Smooth muscle cell (in vitro differentiated cells): ENCODE results near the gene KCTD16. TPM values are rescaled to one million over a fixed set of nuclear protein-coding genes. Genes with fewer than 3 reads are reported as not detected.

Experiments used
- DNase-seq: peaks from one replicate; lab custom pipeline; 2025; ENCODE audit not compliant: unreplicated experiment; lab: John Stamatoyannopoulos, UW
- H2AFZ ChIP-seq: fragments of 200-600 bp; sonication (generic); 2 replicates; pipeline ENCODE4 v1.6.0; 2016; ENCODE audit warnings: antibody characterized with exemption, low read depth, mild to moderate bottlenecking
- H3F3A ChIP-seq: fragments of 200-600 bp; sonication (generic); 2 replicates; pipeline ENCODE4 v1.6.0; 2017; ENCODE audit warnings: antibody characterized with exemption, low read depth
- H3K27ac ChIP-seq: fragments of 200-600 bp; sonication (generic); 2 replicates; pipeline ENCODE4 v1.5.1; 2016; ENCODE audit warnings: low read depth, mild to moderate bottlenecking
- H3K27me3 ChIP-seq: fragments of 200-600 bp; sonication (generic); 2 replicates; pipeline ENCODE4 v1.6.1; 2016; ENCODE audit warnings: low read depth, mild to moderate bottlenecking
- H3K36me3 ChIP-seq: fragments of 200-600 bp; sonication (generic); 2 replicates; pipeline ENCODE4 v1.5.1; 2016; ENCODE audit warnings: low read depth
- H3K4me1 ChIP-seq: fragments of 200-600 bp; sonication (generic); 2 replicates; pipeline ENCODE4 v1.5.1; 2016; ENCODE audit warnings: low read depth
- H3K4me2 ChIP-seq: fragments of 200-600 bp; sonication (generic); 2 replicates; pipeline ENCODE4 v1.6.0; 2016; ENCODE audit warnings: mild to moderate bottlenecking
- H3K4me3 ChIP-seq: fragments of 200-600 bp; sonication (generic); 2 replicates; pipeline ENCODE4 v1.5.1; 2016; ENCODE audit warnings: mild to moderate bottlenecking
- H3K79me2 ChIP-seq: fragments of 200-600 bp; sonication (generic); 2 replicates; pipeline ENCODE4 v1.6.0; 2016; ENCODE audit warnings: low read depth, mild to moderate bottlenecking
- H3K9ac ChIP-seq: fragments of 200-600 bp; sonication (generic); 2 replicates; pipeline ENCODE4 v1.6.0; 2016; ENCODE audit warnings: low read depth
- H3K9me3 ChIP-seq: fragments of 200-600 bp; sonication (generic); replicated peaks from 2 replicates; pipeline ENCODE4 v1.5.1; 2016; ENCODE audit warnings: low read depth
- H4K20me1 ChIP-seq: fragments of 200-600 bp; sonication (generic); 2 replicates; pipeline ENCODE4 v1.6.0; 2016; ENCODE audit warnings: low read depth
- CTCF ChIP-seq: fragments of 200-600 bp; sonication (generic); IDR thresholded peaks from 2 replicates; pipeline ENCODE4 v1.5.1; 2017; ENCODE audit warnings: borderline replicate concordance, mild to moderate bottlenecking, antibody characterized with exemption; ENCODE audit not compliant: insufficient read depth, poor library complexity, severe bottlenecking
- WGBS: methylation state at CpG from one replicate; pipeline ENCODE4 v1.1.7; 2016; ENCODE audit warnings: low lambda C conversion rate; 5-methylcytosine and 5-hydroxymethylcytosine counted together
- polyA plus RNA-seq: library from polyadenylated mRNA; unstranded; fragments of >200 nt; fragmentation: Nextera tagmentation; extraction: Ambion mirVana; gene quantifications from 2 replicates; pipeline ENCODE4 v1.2.1, GENCODE V29; 2016
- total RNA-seq: library from RNA; depleted of rRNA; stranded (reverse); fragments of >200 nt; gene quantifications from 2 replicates; pipeline ENCODE4 v1.2.3, GENCODE V29; 2014

Gene KCTD16
- total and polyA plus RNA-seq, 2 experiments from 2014 or later = 1.6 to 11.1 TPM

- TF ChIP-seq CTCF = no peak
- no peak overlapping the region for H3K9ac ChIP-seq
Measured at GRCh38 chr5:144254552-144254951, 83.9 kb downstream of the KCTD16 start.

GRCh38 chr5:144260121-144260520 is 89.4 kb downstream of the KCTD16 start:
- no peak overlapping the region for H3K27ac ChIP-seq
- no peak for DNase-seq
- peaks cover 68% of the 10 kb centered on the region for H4K20me1 ChIP-seq
- H3K36me3 ChIP-seq = no peaks in the 10 kb centered on the region
- H3K9ac ChIP-seq = no peak overlapping the region
- H3K9me3 ChIP-seq = no peaks in the 10 kb centered on the region
- H3F3A ChIP-seq = no peaks in the 10 kb centered on the region
- H3K4me3 ChIP-seq = no peak overlapping the region
- no peak overlapping the region for H3K4me2 ChIP-seq
- H2AFZ ChIP-seq = no peak overlapping the region
- no peaks in the 10 kb centered on the region for H3K27me3 ChIP-seq
- no peak for TF ChIP-seq CTCF
- 78% methylated on average over 2 of the region's 2 CpGs for WGBS
- H3K79me2 ChIP-seq = no peaks in the 10 kb centered on the region
- H3K4me1 ChIP-seq = no peaks in the 10 kb centered on the region

More at GRCh38 chr5:144254552-144254951, 83.9 kb downstream of the KCTD16 start:
- peaks cover 59% of the 10 kb centered on the region for H4K20me1 ChIP-seq
- no peak for DNase-seq
- no peaks in the 10 kb centered on the region for H3F3A ChIP-seq
- H3K4me2 ChIP-seq = no peak overlapping the region
- H3K36me3 ChIP-seq = no peaks in the 10 kb centered on the region
- H3K4me1 ChIP-seq = no peaks in the 10 kb centered on the region
- H3K4me3 ChIP-seq = no peak overlapping the region
- no peak overlapping the region for H2AFZ ChIP-seq
- no peaks in the 10 kb centered on the region for H3K79me2 ChIP-seq
- no peaks in the 10 kb centered on the region for H3K9me3 ChIP-seq
- no peak overlapping the region for H3K27ac ChIP-seq
- H3K27me3 ChIP-seq = no peaks in the 10 kb centered on the region
- WGBS = 98% methylated on average over 2 of the region's 2 CpGs

GRCh38 chr5:144265643-144266247 is 95.1 kb downstream of the KCTD16 start:
- no peak overlapping the region for H3K9ac ChIP-seq
- H3K9me3 ChIP-seq = no peaks in the 10 kb centered on the region
- H3K4me2 ChIP-seq = no peak overlapping the region
- H3K4me3 ChIP-seq = no peak overlapping the region
- no peak for DNase-seq
- no peaks in the 10 kb centered on the region for H3K27me3 ChIP-seq
- no peaks in the 10 kb centered on the region for H3K79me2 ChIP-seq
- no peak for TF ChIP-seq CTCF
- no peak overlapping the region for H3K27ac ChIP-seq
- H4K20me1 ChIP-seq = peaks cover 55% of the 10 kb centered on the region
- no peaks in the 10 kb centered on the region for H3F3A ChIP-seq
- no peak overlapping the region for H2AFZ ChIP-seq
- H3K36me3 ChIP-seq = no peaks in the 10 kb centered on the region
- WGBS = 83% methylated on average over 3 of the region's 3 CpGs
- no peaks in the 10 kb centered on the region for H3K4me1 ChIP-seq

- H3K27me3 ChIP-seq = no peaks in the 10 kb centered on the region
- H2AFZ ChIP-seq = no peak overlapping the region
- H3K9ac ChIP-seq = no peak overlapping the region
- H4K20me1 ChIP-seq = peaks cover 35% of the 10 kb centered on the region
- no peaks in the 10 kb centered on the region for H3K4me1 ChIP-seq
- no peaks in the 10 kb centered on the region for H3K79me2 ChIP-seq
- H3K36me3 ChIP-seq = peaks cover 3% of the 10 kb centered on the region
- 74% methylated on average over 4 of the region's 4 CpGs for WGBS
- H3K4me3 ChIP-seq = no peak overlapping the region
- no peak for TF ChIP-seq CTCF
- no peak for DNase-seq
- no peaks in the 10 kb centered on the region for H3K9me3 ChIP-seq
- H3K4me2 ChIP-seq = no peak overlapping the region
- no peaks in the 10 kb centered on the region for H3F3A ChIP-seq
- no peak overlapping the region for H3K27ac ChIP-seq
Measured at GRCh38 chr5:144267961-144268513, 97.4 kb downstream of the KCTD16 start.
